Umbilical cord (tissue), 2 donors: ENCODE results near the gene C18orf32. TPM values are rescaled to one million over a fixed set of nuclear protein-coding genes. Genes with fewer than 3 reads are reported as not detected.
A peak's percentile ranks its signal among the peaks of the same experiment; 100 is the strongest.
"Not testable (repeated sequence)": the region's sequence is repeated elsewhere in the genome, so short reads cannot be mapped to it uniquely, and the experiment has no call there.

ENCODE experiments used
- DNase-seq: peaks from one replicate; pipeline ENCODE4 v3.0.0-alpha.2; 2015; ENCODE audit warnings: low spot score
- total RNA-seq: library from RNA; depleted of rRNA; stranded (reverse); fragments of >200 nt; gene quantifications from one replicate; pipeline ENCODE4 v1.2.3, GENCODE V29; 2014; ENCODE audit warnings: low replicate concordance; ENCODE audit not compliant: insufficient read depth

Gene C18orf32
- total RNA-seq, 1 donor from 2014 or later = 8.9 TPM

GRCh38 chr18:49467599-49467998, 19.4 kb downstream of the C18orf32 start:
- no peak for DNase-seq

- DNase-seq = no peak
Measured at GRCh38 chr18:49467019-49467563, 19.9 kb downstream of the C18orf32 start.

- no peak for DNase-seq
Measured at GRCh38 chr18:49464718-49465598, 22.1 kb downstream of the C18orf32 start.

GRCh38 chr18:49461602-49461977, 25.4 kb downstream of the C18orf32 start:
- DNase-seq = no peak

GRCh38 chr18:49460976-49461601, 25.9 kb downstream of the C18orf32 start:
- DNase-seq = no peak

GRCh38 chr18:49459404-49460171, 27.4 kb downstream of the C18orf32 start:
- DNase-seq = peak; percentile 40

GRCh38 chr18:49457616-49458015, 29.4 kb downstream of the C18orf32 start:
- DNase-seq = no peak

GRCh38 chr18:49456794-49457193, 30.2 kb downstream of the C18orf32 start:
- DNase-seq = peak; percentile 22

- not testable (repeated sequence) for DNase-seq
Measured at GRCh38 chr18:49452534-49452933, 34.5 kb downstream of the C18orf32 start.

- DNase-seq = no peak
Measured at GRCh38 chr18:49447810-49448745, 39.0 kb downstream of the C18orf32 start.

- no peak for DNase-seq
Measured at GRCh38 chr18:49446481-49446880, 40.6 kb downstream of the C18orf32 start.

GRCh38 chr18:49444581-49444980, 42.5 kb downstream of the C18orf32 start:
- no peak for DNase-seq

GRCh38 chr18:49443837-49444236, 43.2 kb downstream of the C18orf32 start:
- DNase-seq = no peak

GRCh38 chr18:49441338-49441938, 45.6 kb downstream of the C18orf32 start:
- no peak for DNase-seq

- DNase-seq = no peak
Measured at GRCh38 chr18:49435170-49435569, 51.9 kb downstream of the C18orf32 start.

- DNase-seq = no peak
Measured at GRCh38 chr18:49432602-49433001, 54.4 kb downstream of the C18orf32 start.

GRCh38 chr18:49431165-49431962, 55.7 kb downstream of the C18orf32 start:
- DNase-seq = no peak
